Lower leg skin (tissue), 4 donors: ENCODE results near the gene CCSER1. TPM values are rescaled to one million over a fixed set of nuclear protein-coding genes. Genes with fewer than 3 reads are reported as not detected.

ENCODE experiments used
- DNase-seq, 2 donors: peaks; one replicate each; pipeline ENCODE4 v3.0.0-alpha.2; 2019; ENCODE audit warnings: low spot score in 2 of 2
- H3K4me3 ChIP-seq: fragments of 200-600 bp; sonication (generic); 2 replicates; pipeline ENCODE4 v1.5.1; 2017; ENCODE audit warnings: mild to moderate bottlenecking, low read depth; ENCODE audit not compliant: poor library complexity, severe bottlenecking
- CTCF ChIP-seq, 3 donors: fragments of 450-650 bp; IDR thresholded peaks; one replicate each; pipeline ENCODE4 v1.5.1; 2016; ENCODE audit warnings: antibody characterized with exemption in 3 of 3, mild to moderate bottlenecking in 3 of 3, moderate library complexity in 2 of 3
- POLR2A ChIP-seq, 2 donors: fragments of 450-650 bp; IDR thresholded peaks; one replicate each; pipeline ENCODE4 v1.6.1; 2016 to 2017; ENCODE audit warnings: antibody characterized with exemption in 2 of 2, mild to moderate bottlenecking in 1 of 2, moderate library complexity in 1 of 2
- WGBS, 2 donors: methylation state at CpG; one replicate each; pipeline ENCODE4 v1.1.5; 2018; 5-methylcytosine and 5-hydroxymethylcytosine counted together
- intact Hi-C: fragments of 100-400 bp; cut with DNase I; formaldehyde crosslinking; loops from one replicate; pipeline ENCODE4 v1.15.0; 2023; ENCODE audit warnings: low total_unique reads
- total RNA-seq, 4 donors: library from RNA; depleted of rRNA; stranded (reverse); fragments of >200 nt; gene quantifications; one replicate each; pipeline ENCODE4 v1.1.0, GENCODE V29; 2016

CCSER1 gene
- total RNA-seq, 4 donors from 2014 or later: 6.5 to 12.1 (median 9.9) TPM

- intact Hi-C loops: no loop called here
- 95 to 98% methylated on average over 2 of the region's 2 CpGs for WGBS, 2 donors
- no peak for TF ChIP-seq POLR2A (IDR thresholded peaks at IDR 0.05)
- DNase-seq: no peak
- H3K4me3 ChIP-seq: no peak overlapping the region
Observed at GRCh38 chr4:90570615-90571014, 443.4 kb downstream of the CCSER1 start.

GRCh38 chr4:90572996-90573395 is 445.8 kb downstream of the CCSER1 start:
- 70 to 76% methylated on average over 2 of the region's 2 CpGs for WGBS, 2 donors
- intact Hi-C loops: no loop called here
- no peak for DNase-seq
- no peak for TF ChIP-seq POLR2A (IDR thresholded peaks at IDR 0.05)
- TF ChIP-seq CTCF (IDR thresholded peaks at IDR 0.05): no peak
- no peak overlapping the region for H3K4me3 ChIP-seq

GRCh38 chr4:90575371-90575770 is 448.2 kb downstream of the CCSER1 start:
- 74 to 91% methylated on average over 1 of the region's 1 CpG for WGBS, 2 donors
- no peak for DNase-seq
- H3K4me3 ChIP-seq: no peak overlapping the region
- intact Hi-C loops: no loop called here
- TF ChIP-seq CTCF (IDR thresholded peaks at IDR 0.05) (no peak), POLR2A (IDR thresholded peaks at IDR 0.05) (no peak)

- no peak for TF ChIP-seq CTCF (IDR thresholded peaks at IDR 0.05)
- no peak for TF ChIP-seq POLR2A (IDR thresholded peaks at IDR 0.05)
- H3K4me3 ChIP-seq: no peak overlapping the region
- intact Hi-C loops: no loop called here
- DNase-seq: no peak
- 58 to 61% methylated on average over 1 of the region's 1 CpG for WGBS, 2 donors
Observed at GRCh38 chr4:90580326-90580725, 453.1 kb downstream of the CCSER1 start.

- WGBS, 2 donors: 42 to 48% methylated on average over 2 of the region's 2 CpGs
- TF ChIP-seq POLR2A (IDR thresholded peaks at IDR 0.05): no peak
- no peak for TF ChIP-seq CTCF (IDR thresholded peaks at IDR 0.05)
Observed at GRCh38 chr4:90582087-90582486, 454.9 kb downstream of the CCSER1 start.

GRCh38 chr4:90584051-90584450 is 456.9 kb downstream of the CCSER1 start:
- intact Hi-C loops: no loop called here
- no peak for TF ChIP-seq POLR2A (IDR thresholded peaks at IDR 0.05)
- TF ChIP-seq CTCF (IDR thresholded peaks at IDR 0.05): no peak

More at GRCh38 chr4:90582087-90582486, 454.9 kb downstream of the CCSER1 start:
- no peak for DNase-seq
- no peak overlapping the region for H3K4me3 ChIP-seq
- intact Hi-C loops: no loop called here

More at GRCh38 chr4:90584051-90584450, 456.9 kb downstream of the CCSER1 start:
- no peak for DNase-seq
- WGBS, 2 donors: 72 to 83% methylated on average over 2 of the region's 2 CpGs
- no peak overlapping the region for H3K4me3 ChIP-seq
